Fibroblast of the aortic adventitia (primary cell): ENCODE data around the gene LRRC36. TPM values are rescaled to one million over a fixed set of nuclear protein-coding genes. Genes with fewer than 3 reads are reported as not detected.

Experiments
- DNase-seq: peaks from one replicate; pipeline ENCODE4 v3.0.0-alpha.2; 2010; ENCODE audit warnings: low read depth
- H3K4me3 ChIP-seq: 2 replicates; pipeline ENCODE4 v1.5.1; 2011; ENCODE audit warnings: low read depth, mild to moderate bottlenecking, control low read depth, low read length, moderate library complexity
- CTCF ChIP-seq: IDR thresholded peaks from 2 replicates; pipeline ENCODE4 v1.5.1; 2011; ENCODE audit warnings: mild to moderate bottlenecking, low read length, control low read depth, inconsistent platforms; ENCODE audit not compliant: insufficient read depth
- total RNA-seq: library from RNA; depleted of rRNA; stranded (reverse); fragments of >200 nt; gene quantifications from 2 replicates; pipeline ENCODE4 v1.2.3, GENCODE V29; 2012; ENCODE audit warnings: low replicate concordance

LRRC36 gene
- total RNA-seq, 1 donor = not detected

GRCh38 chr16:67390816-67391423, 64.3 kb downstream of the LRRC36 start:
- DNase-seq = no peak
- no peak for TF ChIP-seq CTCF
- no peak overlapping the region for H3K4me3 ChIP-seq

- no peak for TF ChIP-seq CTCF
- no peak overlapping the region for H3K4me3 ChIP-seq
- no peak for DNase-seq
These were observed 65.0 kb downstream of the LRRC36 start for GRCh38 chr16:67391424-67392300.

- no peak overlapping the region for H3K4me3 ChIP-seq
- no peak for DNase-seq
- no peak for TF ChIP-seq CTCF
These were observed 65.9 kb downstream of the LRRC36 start for GRCh38 chr16:67392301-67393059.

- TF ChIP-seq CTCF = peak; percentile 78
- peak; percentile 66 for DNase-seq
- H3K4me3 ChIP-seq = peak within 1 kb of the TSS; percentile 50
These were observed 66.6 kb downstream of the LRRC36 start, which contains the start of gene TPPP3 for GRCh38 chr16:67393111-67393787. TSS of gene TPPP3 (minus strand) at chr16:67393498. CDS start at chr16:67391111, 2,387 bp downstream.

- no peak for DNase-seq
- H3K4me3 ChIP-seq = no peak overlapping the region
- no peak for TF ChIP-seq CTCF
These were observed 67.2 kb downstream of the LRRC36 start for GRCh38 chr16:67393788-67394154.
